Smooth muscle cell (in vitro differentiated cells): Measurements from ENCODE around the gene OR51E2. TPM values are rescaled to one million over a fixed set of nuclear protein-coding genes. Genes with fewer than 3 reads are reported as not detected.

ENCODE experiments used
- DNase-seq: peaks from one replicate; lab custom pipeline; 2025; ENCODE audit not compliant: unreplicated experiment; lab: John Stamatoyannopoulos, UW
- H2AFZ ChIP-seq: fragments of 200-600 bp; sonication (generic); 2 replicates; pipeline ENCODE4 v1.6.0; 2016; ENCODE audit warnings: antibody characterized with exemption, low read depth, mild to moderate bottlenecking
- H3F3A ChIP-seq: fragments of 200-600 bp; sonication (generic); 2 replicates; pipeline ENCODE4 v1.6.0; 2017; ENCODE audit warnings: antibody characterized with exemption, low read depth
- H3K27ac ChIP-seq: fragments of 200-600 bp; sonication (generic); 2 replicates; pipeline ENCODE4 v1.5.1; 2016; ENCODE audit warnings: low read depth, mild to moderate bottlenecking
- H3K27me3 ChIP-seq: fragments of 200-600 bp; sonication (generic); 2 replicates; pipeline ENCODE4 v1.6.1; 2016; ENCODE audit warnings: low read depth, mild to moderate bottlenecking
- H3K36me3 ChIP-seq: fragments of 200-600 bp; sonication (generic); 2 replicates; pipeline ENCODE4 v1.5.1; 2016; ENCODE audit warnings: low read depth
- H3K4me1 ChIP-seq: fragments of 200-600 bp; sonication (generic); 2 replicates; pipeline ENCODE4 v1.5.1; 2016; ENCODE audit warnings: low read depth
- H3K4me2 ChIP-seq: fragments of 200-600 bp; sonication (generic); 2 replicates; pipeline ENCODE4 v1.6.0; 2016; ENCODE audit warnings: mild to moderate bottlenecking
- H3K4me3 ChIP-seq: fragments of 200-600 bp; sonication (generic); 2 replicates; pipeline ENCODE4 v1.5.1; 2016; ENCODE audit warnings: mild to moderate bottlenecking
- H3K79me2 ChIP-seq: fragments of 200-600 bp; sonication (generic); 2 replicates; pipeline ENCODE4 v1.6.0; 2016; ENCODE audit warnings: low read depth, mild to moderate bottlenecking
- H3K9ac ChIP-seq: fragments of 200-600 bp; sonication (generic); 2 replicates; pipeline ENCODE4 v1.6.0; 2016; ENCODE audit warnings: low read depth
- H3K9me3 ChIP-seq: fragments of 200-600 bp; sonication (generic); replicated peaks from 2 replicates; pipeline ENCODE4 v1.5.1; 2016; ENCODE audit warnings: low read depth
- H4K20me1 ChIP-seq: fragments of 200-600 bp; sonication (generic); 2 replicates; pipeline ENCODE4 v1.6.0; 2016; ENCODE audit warnings: low read depth
- CTCF ChIP-seq: fragments of 200-600 bp; sonication (generic); IDR thresholded peaks from 2 replicates; pipeline ENCODE4 v1.5.1; 2017; ENCODE audit warnings: borderline replicate concordance, mild to moderate bottlenecking, antibody characterized with exemption; ENCODE audit not compliant: insufficient read depth, poor library complexity, severe bottlenecking
- WGBS: methylation state at CpG from one replicate; pipeline ENCODE4 v1.1.7; 2016; ENCODE audit warnings: low lambda C conversion rate; 5-methylcytosine and 5-hydroxymethylcytosine counted together
- polyA plus RNA-seq: library from polyadenylated mRNA; unstranded; fragments of >200 nt; fragmentation: Nextera tagmentation; extraction: Ambion mirVana; gene quantifications from 2 replicates; pipeline ENCODE4 v1.2.1, GENCODE V29; 2016
- total RNA-seq: library from RNA; depleted of rRNA; stranded (reverse); fragments of >200 nt; gene quantifications from 2 replicates; pipeline ENCODE4 v1.2.3, GENCODE V29; 2014

OR51E2 gene
- total and polyA plus RNA-seq, 2 experiments from 2014 or later, result not detected

DNA sequence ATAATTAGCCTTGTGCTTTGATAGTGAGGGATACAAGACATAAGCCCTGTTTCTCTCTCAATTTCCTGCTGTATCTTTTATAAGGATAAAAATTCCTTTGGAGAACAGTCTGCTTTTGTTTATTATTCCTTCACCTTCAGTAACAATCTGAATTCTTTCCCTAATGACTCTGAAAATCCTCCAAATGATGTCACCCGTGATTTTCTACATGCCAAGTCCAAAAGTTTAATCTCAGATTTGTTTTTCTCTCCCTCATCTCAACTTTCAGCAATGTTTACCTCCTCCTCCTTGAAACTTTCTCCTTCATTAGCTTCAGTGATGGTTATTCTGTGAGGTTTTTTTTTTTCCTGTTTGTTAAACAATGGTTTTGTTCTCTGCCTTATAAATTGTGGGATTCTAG is 2.2 kb downstream of the OR51E2 start:
- Histone ChIP-seq H3K4me3 (no peak overlapping the region), H3K4me1 (no peaks in the 10 kb centered on the region), H3K27ac (no peak overlapping the region), H3F3A (no peaks in the 10 kb centered on the region), H3K4me2 (no peak overlapping the region), H3K9me3 (no peaks in the 10 kb centered on the region), H3K36me3 (no peaks in the 10 kb centered on the region), H3K27me3 (no peaks in the 10 kb centered on the region), H3K79me2 (no peaks in the 10 kb centered on the region), H4K20me1 (no peaks in the 10 kb centered on the region), H2AFZ (peak overlapping the region; percentile 32), H3K9ac (no peak overlapping the region)
- no peak for DNase-seq
- no peak for TF ChIP-seq CTCF
- 48% methylated on average over 1 of the region's 1 CpG for WGBS

GRCh38 chr11:4684631-4685285 is 12.9 kb downstream of the OR51E2 start:
- DNase-seq, result no peak
- no peak for TF ChIP-seq CTCF
- no peaks in the 10 kb centered on the region for H4K20me1 ChIP-seq
- no peaks in the 10 kb centered on the region for H3K79me2 ChIP-seq
- no peaks in the 10 kb centered on the region for H3F3A ChIP-seq
- WGBS, result 72% methylated on average over 3 of the region's 3 CpGs
- H3K27ac ChIP-seq, result no peak overlapping the region
- H2AFZ ChIP-seq, result no peak overlapping the region
- H3K36me3 ChIP-seq, result no peaks in the 10 kb centered on the region
- no peaks in the 10 kb centered on the region for H3K9me3 ChIP-seq
- no peak overlapping the region for H3K4me2 ChIP-seq
- H3K9ac ChIP-seq, result no peak overlapping the region
- H3K4me3 ChIP-seq, result no peak overlapping the region
- peaks cover 17% of the 10 kb centered on the region for H3K27me3 ChIP-seq
- no peaks in the 10 kb centered on the region for H3K4me1 ChIP-seq

DNA sequence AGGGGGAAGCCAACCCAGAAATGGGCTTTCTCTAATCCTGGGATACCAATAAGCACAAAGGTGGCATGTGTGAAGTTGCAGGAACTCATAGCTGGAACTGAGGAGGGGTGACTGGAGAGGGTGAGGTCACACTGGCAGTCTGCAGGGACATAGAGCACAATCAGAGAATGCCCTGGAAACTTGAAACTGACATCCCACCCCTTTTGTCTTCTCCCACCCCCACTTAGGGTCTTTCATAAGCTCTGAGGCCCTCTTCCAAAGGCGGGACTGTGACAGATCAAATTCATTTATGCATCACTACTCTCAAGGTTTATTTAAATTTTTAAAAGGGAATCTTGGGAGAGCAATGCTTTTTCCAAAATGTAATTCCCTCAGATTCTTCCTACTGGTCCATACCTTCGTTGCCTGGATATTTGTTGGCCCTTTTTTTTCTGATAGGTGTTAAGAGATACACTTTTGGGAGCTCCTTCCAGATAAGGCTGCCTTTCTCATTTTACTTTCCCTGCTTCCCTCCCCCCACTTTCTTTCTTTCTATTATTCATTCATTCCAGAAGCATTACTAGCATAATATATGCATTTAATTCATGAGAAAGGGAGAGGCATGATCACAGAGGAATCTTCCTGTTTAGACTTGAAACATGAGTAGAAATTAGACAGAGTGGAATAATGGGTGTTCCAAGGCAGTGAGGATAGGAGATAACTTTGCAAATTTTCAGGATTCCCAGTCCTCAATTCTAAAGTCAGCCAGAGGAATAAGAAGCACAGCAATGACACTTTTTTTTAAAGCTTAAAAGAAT is 14.8 kb downstream of the OR51E2 start:
- H3K4me1 ChIP-seq, result no peaks in the 10 kb centered on the region
- H3K9me3 ChIP-seq, result no peaks in the 10 kb centered on the region
- H4K20me1 ChIP-seq, result no peaks in the 10 kb centered on the region
- H3F3A ChIP-seq, result no peaks in the 10 kb centered on the region
- H3K4me3 ChIP-seq, result no peak overlapping the region
- H3K9ac ChIP-seq, result no peak overlapping the region
- 88% methylated on average over 2 of the region's 2 CpGs for WGBS
- H3K4me2 ChIP-seq, result no peak overlapping the region
- H2AFZ ChIP-seq, result no peak overlapping the region
- H3K36me3 ChIP-seq, result no peaks in the 10 kb centered on the region
- H3K79me2 ChIP-seq, result no peaks in the 10 kb centered on the region
- H3K27ac ChIP-seq, result no peak overlapping the region
- DNase-seq, result no peak
- H3K27me3 ChIP-seq, result peaks cover 17% of the 10 kb centered on the region
- TF ChIP-seq CTCF, result no peak
